ENCODE measurements around the gene SLC39A8.

Gene SLC39A8

GRCh38 chr4:102344954-102345794 is at the start of gene SLC39A8:
TSS of gene SLC39A8 (minus strand) at chr4:102345482. CDS start at chr4:102344662, 820 bp downstream.
- TF ChIP-seq EGR1 (IDR thresholded peaks at IDR 0.05) (peak; percentile 76), CEBPB (IDR thresholded peaks at IDR 0.05) (no peak), CREB1 (IDR thresholded peaks at IDR 0.05; ENCODE audit: low read depth) (no peak), REST (IDR thresholded peaks at IDR 0.05; ENCODE audit: low read depth) (no peak), NFIC (IDR thresholded peaks at IDR 0.05) (peak; percentile 6), TAF1 (IDR thresholded peaks at IDR 0.05; ENCODE audit: low read depth) (peak; percentile 88), USF1 (IDR thresholded peaks at IDR 0.05) (peak; percentile 89), TEAD4 (IDR thresholded peaks at IDR 0.05) (no peak; the same call in none of the 2 replicates), EP300 (IDR thresholded peaks at IDR 0.05; ENCODE audit: borderline replicate concordance) (0 out of 2 replicates have a peak, but pooled peaks have one; percentile 23), FOXM1 (IDR thresholded peaks at IDR 0.05; ENCODE audit: borderline replicate concordance, low read depth) (no peak), TCF12 (IDR thresholded peaks at IDR 0.05; ENCODE audit: low read depth) (no peak), YY1 (IDR thresholded peaks at IDR 0.05; ENCODE audit: low read depth) (peak; percentile 52; the same call in 1 of the 2 replicates), ZBTB7A (IDR thresholded peaks at IDR 0.05; ENCODE audit: low read depth) (no peak), RAD21 (IDR thresholded peaks at IDR 0.05; ENCODE audit: low read depth) (peak; percentile 66), MAX (IDR thresholded peaks at IDR 0.05) (peak; percentile 98)

GRCh38 chr4:102392033-102392744 is 46.9 kb upstream of the SLC39A8 start:
- no peak for TF ChIP-seq NFIC (IDR thresholded peaks at IDR 0.05)
- TF ChIP-seq TEAD4 (IDR thresholded peaks at IDR 0.05), result 0 out of 2 replicates have a peak, but pooled peaks have one; percentile 12
- no peak for TF ChIP-seq EP300 (IDR thresholded peaks at IDR 0.05; ENCODE audit: borderline replicate concordance)

GRCh38 chr4:102390438-102390837 is 45.2 kb upstream of the SLC39A8 start:
- TF ChIP-seq TEAD4 (IDR thresholded peaks at IDR 0.05), result no peak
- no peak for TF ChIP-seq TAF1 (IDR thresholded peaks at IDR 0.05; ENCODE audit: low read depth)
- no peak for TF ChIP-seq CEBPB (IDR thresholded peaks at IDR 0.05)
- TF ChIP-seq YY1 (IDR thresholded peaks at IDR 0.05; ENCODE audit: low read depth), result no peak
- TF ChIP-seq EGR1 (IDR thresholded peaks at IDR 0.05), result no peak
- no peak for TF ChIP-seq NFIC (IDR thresholded peaks at IDR 0.05)
- TF ChIP-seq CREB1 (IDR thresholded peaks at IDR 0.05; ENCODE audit: low read depth), result no peak
- TF ChIP-seq USF1 (IDR thresholded peaks at IDR 0.05), result no peak

GRCh38 chr4:102388611-102389010 is 43.3 kb upstream of the SLC39A8 start:
- TF ChIP-seq CREB1 (IDR thresholded peaks at IDR 0.05; ENCODE audit: low read depth) (no peak), YY1 (IDR thresholded peaks at IDR 0.05; ENCODE audit: low read depth) (no peak), REST (IDR thresholded peaks at IDR 0.05; ENCODE audit: low read depth) (no peak), CEBPB (IDR thresholded peaks at IDR 0.05) (no peak), EP300 (IDR thresholded peaks at IDR 0.05; ENCODE audit: borderline replicate concordance) (no peak), TAF1 (IDR thresholded peaks at IDR 0.05; ENCODE audit: low read depth) (no peak), EGR1 (IDR thresholded peaks at IDR 0.05) (no peak), TCF12 (IDR thresholded peaks at IDR 0.05; ENCODE audit: low read depth) (no peak), NFIC (IDR thresholded peaks at IDR 0.05) (no peak), RAD21 (IDR thresholded peaks at IDR 0.05; ENCODE audit: low read depth) (no peak)

GRCh38 chr4:102387552-102388150 is 42.4 kb upstream of the SLC39A8 start:
- TF ChIP-seq ZBTB7A (IDR thresholded peaks at IDR 0.05; ENCODE audit: low read depth), result no peak

- TF ChIP-seq FOXM1 (IDR thresholded peaks at IDR 0.05; ENCODE audit: borderline replicate concordance, low read depth), result no peak
- no peak for TF ChIP-seq YY1 (IDR thresholded peaks at IDR 0.05; ENCODE audit: low read depth)
- TF ChIP-seq TAF1 (IDR thresholded peaks at IDR 0.05; ENCODE audit: low read depth), result no peak
- no peak for TF ChIP-seq EP300 (IDR thresholded peaks at IDR 0.05; ENCODE audit: borderline replicate concordance)
- TF ChIP-seq TCF12 (IDR thresholded peaks at IDR 0.05; ENCODE audit: low read depth), result no peak
- no peak for TF ChIP-seq RAD21 (IDR thresholded peaks at IDR 0.05; ENCODE audit: low read depth)
- TF ChIP-seq REST (IDR thresholded peaks at IDR 0.05; ENCODE audit: low read depth), result no peak
- no peak for TF ChIP-seq MAX (IDR thresholded peaks at IDR 0.05)
- TF ChIP-seq TEAD4 (IDR thresholded peaks at IDR 0.05), result no peak
- TF ChIP-seq CEBPB (IDR thresholded peaks at IDR 0.05), result no peak
- no peak for TF ChIP-seq EGR1 (IDR thresholded peaks at IDR 0.05)
- no peak for TF ChIP-seq ZBTB7A (IDR thresholded peaks at IDR 0.05; ENCODE audit: low read depth)
- no peak for TF ChIP-seq CREB1 (IDR thresholded peaks at IDR 0.05; ENCODE audit: low read depth)
- no peak for TF ChIP-seq NFIC (IDR thresholded peaks at IDR 0.05)
- no peak for TF ChIP-seq USF1 (IDR thresholded peaks at IDR 0.05)
These were observed 41.7 kb upstream of the SLC39A8 start for GRCh38 chr4:102386966-102387365.
